Natural killer cell (primary cell): ENCODE measurements around the gene ABCE1. TPM values are rescaled to one million over a fixed set of nuclear protein-coding genes. Genes with fewer than 3 reads are reported as not detected.
A peak's percentile ranks its signal among the peaks of the same experiment; 100 is the strongest.

Experiments
- ATAC-seq, 3 donors: fragments of 150-1000 bp in 2 of 3; fragments of 200-7000 bp in 1 of 3; cut with Tn5 transposase; 1 replicate in 1 of 3; 2 replicates in 2 of 3; pipeline ENCODE4 v1.10.0; 2021; ENCODE audit warnings: mild to moderate bottlenecking in 2 of 3, moderate library complexity in 2 of 3
- DNase-seq, 2 donors: peaks; one replicate each; pipeline versions ENCODE4 v3.0.0 to v3.0.0-alpha.2; 2013 to 2021; ENCODE audit warnings: mixed read lengths in 1 of 2
- H3K27ac ChIP-seq: one replicate; pipeline ENCODE4 v1.5.1; 2013; ENCODE audit warnings: mild to moderate bottlenecking, low read length
- H3K27me3 ChIP-seq: one replicate; pipeline ENCODE4 v1.6.1; 2013; ENCODE audit warnings: low read length; ENCODE audit not compliant: control insufficient read depth, insufficient read depth
- H3K36me3 ChIP-seq: one replicate; pipeline ENCODE4 v1.6.1; 2013; ENCODE audit warnings: low read length; ENCODE audit not compliant: control insufficient read depth, insufficient read depth
- H3K4me1 ChIP-seq: one replicate; pipeline ENCODE4 v1.6.1; 2013; ENCODE audit warnings: low read length; ENCODE audit not compliant: control insufficient read depth, insufficient read depth
- H3K4me3 ChIP-seq: one replicate; pipeline ENCODE4 v1.5.1; 2013; ENCODE audit warnings: low read length
- H3K9me3 ChIP-seq: one replicate; pipeline ENCODE4 v1.6.1; 2013; ENCODE audit warnings: low read length; ENCODE audit not compliant: control insufficient read depth, insufficient read depth
- H3K27ac Mint-ChIP-seq, 2 donors: one replicate each; pipeline ENCODE4 v1.8.0; 2022; ENCODE audit warnings: mild to moderate bottlenecking in 2 of 2, mixed read lengths in 2 of 2, moderate library complexity in 1 of 2
- H3K27me3 Mint-ChIP-seq, 2 donors: one replicate each; pipeline ENCODE4 v1.8.0; 2022; ENCODE audit warnings: low read depth in 2 of 2, mixed read lengths in 2 of 2
- H3K36me3 Mint-ChIP-seq: one replicate; pipeline ENCODE4 v1.8.0; 2022; ENCODE audit warnings: mixed read lengths
- H3K4me1 Mint-ChIP-seq, 2 donors: one replicate each; pipeline ENCODE4 v1.8.0; 2022; ENCODE audit warnings: mixed read lengths in 2 of 2
- H3K4me3 Mint-ChIP-seq: one replicate; pipeline ENCODE4 v1.8.0; 2022; ENCODE audit warnings: mild to moderate bottlenecking, moderate library complexity, mixed read lengths
- H3K9me3 Mint-ChIP-seq, 2 donors: one replicate each; pipeline ENCODE4 v1.8.0; 2022; ENCODE audit warnings: mixed read lengths in 2 of 2
- CTCF ChIP-seq: fragments of 200-600 bp; IDR thresholded peaks from one replicate; pipeline ENCODE4 v1.8.0; 2022; ENCODE audit warnings: antibody characterized with exemption
- WGBS: methylation state at CpG from one replicate; pipeline ENCODE4 v1.1.7; 2013; ENCODE audit warnings: missing lambda C conversion rate; ENCODE audit not compliant: insufficient coverage; 5-methylcytosine and 5-hydroxymethylcytosine counted together
- intact Hi-C: fragments of 100-400 bp; cut with micrococcal nuclease; formaldehyde crosslinking; loops from one replicate; pipeline ENCODE4 v1.14.2; 2022
- total RNA-seq, 4 donors: library from RNA; stranded (reverse); fragments of 120-200 nt in 1 of 4; gene quantifications; one replicate each; pipeline versions ENCODE4 v1.2.3 to v1.2.4, GENCODE V29; 2013 to 2022

ABCE1 gene
- total RNA-seq, 3 donors from 2014 or later (not counting 1 experiment from before 2014, with no cell fraction given) = 25.8 to 33.8 (median 31.7) TPM

- Mint-ChIP-seq H3K4me1 (peaks cover 49 to 54% of the 10 kb centered on the region in 2 donors), H3K27ac (peak overlapping the region; percentile 95 to 97), H3K9me3 (no peaks in the 10 kb centered on the region), H3K27me3 (no peaks in the 10 kb centered on the region), H3K4me3 (peak overlapping the region; percentile 95), H3K36me3 (no peaks in the 10 kb centered on the region)
- DNase-seq (peak in 1 of 2 donors; percentile 33), ATAC-seq (no peak)
- TF ChIP-seq CTCF = no peak
- H3K4me3 ChIP-seq = peak overlapping the region; percentile 11
- intact Hi-C loops = no loop called here
- no CpG with 5 or more reads among the region's 4 CpGs for WGBS
- peaks cover 4% of the 10 kb centered on the region for H3K36me3 ChIP-seq
- H3K27me3 ChIP-seq = no peaks in the 10 kb centered on the region
- H3K9me3 ChIP-seq = no peaks in the 10 kb centered on the region
- H3K27ac ChIP-seq = peak overlapping the region; percentile 99
- peaks cover 25% of the 10 kb centered on the region for H3K4me1 ChIP-seq
Measured at GRCh38 chr4:145177511-145177905, 79.4 kb downstream of the ABCE1 start.

GRCh38 chr4:145177906-145178538 lies 79.9 kb downstream of the ABCE1 start:
- Histone ChIP-seq H3K4me1 (peaks cover 25% of the 10 kb centered on the region), H3K36me3 (peaks cover 4% of the 10 kb centered on the region), H3K27ac (peak overlapping the region; percentile 99), H3K9me3 (no peaks in the 10 kb centered on the region), H3K4me3 (peak overlapping the region; percentile 11), H3K27me3 (no peaks in the 10 kb centered on the region)
- H3K9me3 Mint-ChIP-seq = no peaks in the 10 kb centered on the region
- H3K27me3 Mint-ChIP-seq = no peaks in the 10 kb centered on the region
- no peak for ATAC-seq
- intact Hi-C loops = no loop called here
- no peak for TF ChIP-seq CTCF
- peak in 1 of 2 donors; percentile 32 for DNase-seq
- peak overlapping the region; percentile 95 to 97 for H3K27ac Mint-ChIP-seq
- H3K4me3 Mint-ChIP-seq = peak overlapping the region; percentile 95
- 13% methylated on average over 8 of the region's 9 CpGs for WGBS
- no peaks in the 10 kb centered on the region for H3K36me3 Mint-ChIP-seq
- peaks cover 49 to 54% of the 10 kb centered on the region in 2 donors for H3K4me1 Mint-ChIP-seq

GRCh38 chr4:145178740-145179280 lies 80.7 kb downstream of the ABCE1 start:
- peaks cover 4% of the 10 kb centered on the region for H3K36me3 ChIP-seq
- no CpG with 5 or more reads among the region's 5 CpGs for WGBS
- DNase-seq = peak in 1 of 2 donors; percentile 55
- no peaks in the 10 kb centered on the region for H3K27me3 Mint-ChIP-seq
- no peak for TF ChIP-seq CTCF
- H3K9me3 ChIP-seq = no peaks in the 10 kb centered on the region
- peaks cover 49% of the 10 kb centered on the region in 2 donors for H3K4me1 Mint-ChIP-seq
- H3K4me3 Mint-ChIP-seq = peak overlapping the region; percentile 95
- H3K9me3 Mint-ChIP-seq = no peaks in the 10 kb centered on the region
- no peak for ATAC-seq
- peak overlapping the region; percentile 95 to 97 for H3K27ac Mint-ChIP-seq
- H3K27ac ChIP-seq = peak overlapping the region; percentile 99
- peak overlapping the region; percentile 70 for H3K4me3 ChIP-seq
- H3K27me3 ChIP-seq = no peaks in the 10 kb centered on the region
- H3K36me3 Mint-ChIP-seq = no peaks in the 10 kb centered on the region
- intact Hi-C loops = no loop called here
- peaks cover 25% of the 10 kb centered on the region for H3K4me1 ChIP-seq

Other genes with a start within 250 kb of the ABCE1 start
- 10 to 100 TPM; 27.9 to 37.7 (median 37.7) TPM for gene ANAPC10, start 115 bp upstream of the ABCE1 start, total RNA-seq
- 10 to 100 TPM; 60.0 to 73.3 (median 71.6) TPM for gene OTUD4, start 82.3 kb downstream of the ABCE1 start, total RNA-seq